ENCODE data around the gene SFTPB.

Gene SFTPB

DNA sequence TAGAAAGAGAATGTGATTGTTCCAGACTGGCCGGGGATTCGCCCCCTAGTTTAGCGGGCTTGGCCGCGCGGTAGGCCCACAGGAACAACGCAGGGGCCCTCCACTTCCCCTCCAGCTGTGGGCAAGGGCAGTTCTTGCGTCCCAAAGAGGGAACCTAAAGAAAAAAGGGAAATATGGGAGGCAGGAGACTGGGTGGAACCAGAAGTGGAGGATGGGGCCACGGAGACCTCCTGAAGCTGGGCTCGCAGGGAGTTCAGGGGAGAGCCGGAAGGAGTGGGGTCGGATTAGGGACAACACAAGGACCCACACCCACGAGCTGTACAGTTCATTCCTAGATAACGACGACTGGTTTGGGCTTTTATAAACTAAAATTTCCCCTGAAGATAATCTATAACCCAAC, 44.3 kb upstream of the SFTPB start:
- POLR2A ChIA-PET, result interaction anchor here (0.5 kb wide), 1 partner anchor 72 kb away, joined by 3 read pairs; no protein-coding TSS in a partner anchor

DNA sequence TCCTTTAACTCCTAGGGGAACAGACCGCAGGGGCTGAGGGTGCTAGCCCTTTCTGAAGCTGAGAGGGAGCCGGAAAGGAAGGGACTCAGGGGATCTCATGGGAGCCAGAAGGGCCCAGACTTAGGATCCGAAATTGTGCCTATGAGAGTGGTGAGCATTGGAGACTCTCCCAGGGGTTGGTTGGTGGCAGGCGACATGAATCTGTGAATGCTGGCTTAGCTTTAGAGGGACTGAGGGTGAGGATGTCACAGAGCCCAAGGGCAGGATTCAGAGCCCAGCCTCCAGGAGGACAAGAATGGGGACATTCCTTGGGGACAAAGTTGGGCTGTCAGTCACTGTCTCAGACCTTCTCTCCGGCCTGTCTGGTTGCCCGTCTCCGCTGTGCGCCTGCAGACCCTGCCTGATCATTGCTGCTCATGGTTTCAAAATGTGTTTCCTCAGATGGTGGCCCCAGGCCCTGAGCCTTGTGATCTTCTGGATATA, 43.6 kb upstream of the SFTPB start:
- ChIA-PET POLR2A (no interaction called here), CTCF (interaction anchor here (2.0 to 2.8 kb wide), 2 partner anchors 9 to 18 kb away, joined by 4 to 15 read pairs; no protein-coding TSS in a partner anchor)
- TF ChIP-seq FEZF1 (tag by site-specific recombination; IDR thresholded peaks at IDR 0.05), result no peak
- TF ChIP-seq ZNF404 (tag by site-specific recombination; IDR thresholded peaks at IDR 0.05), result no peak
- TF ChIP-seq, protein P1, sequence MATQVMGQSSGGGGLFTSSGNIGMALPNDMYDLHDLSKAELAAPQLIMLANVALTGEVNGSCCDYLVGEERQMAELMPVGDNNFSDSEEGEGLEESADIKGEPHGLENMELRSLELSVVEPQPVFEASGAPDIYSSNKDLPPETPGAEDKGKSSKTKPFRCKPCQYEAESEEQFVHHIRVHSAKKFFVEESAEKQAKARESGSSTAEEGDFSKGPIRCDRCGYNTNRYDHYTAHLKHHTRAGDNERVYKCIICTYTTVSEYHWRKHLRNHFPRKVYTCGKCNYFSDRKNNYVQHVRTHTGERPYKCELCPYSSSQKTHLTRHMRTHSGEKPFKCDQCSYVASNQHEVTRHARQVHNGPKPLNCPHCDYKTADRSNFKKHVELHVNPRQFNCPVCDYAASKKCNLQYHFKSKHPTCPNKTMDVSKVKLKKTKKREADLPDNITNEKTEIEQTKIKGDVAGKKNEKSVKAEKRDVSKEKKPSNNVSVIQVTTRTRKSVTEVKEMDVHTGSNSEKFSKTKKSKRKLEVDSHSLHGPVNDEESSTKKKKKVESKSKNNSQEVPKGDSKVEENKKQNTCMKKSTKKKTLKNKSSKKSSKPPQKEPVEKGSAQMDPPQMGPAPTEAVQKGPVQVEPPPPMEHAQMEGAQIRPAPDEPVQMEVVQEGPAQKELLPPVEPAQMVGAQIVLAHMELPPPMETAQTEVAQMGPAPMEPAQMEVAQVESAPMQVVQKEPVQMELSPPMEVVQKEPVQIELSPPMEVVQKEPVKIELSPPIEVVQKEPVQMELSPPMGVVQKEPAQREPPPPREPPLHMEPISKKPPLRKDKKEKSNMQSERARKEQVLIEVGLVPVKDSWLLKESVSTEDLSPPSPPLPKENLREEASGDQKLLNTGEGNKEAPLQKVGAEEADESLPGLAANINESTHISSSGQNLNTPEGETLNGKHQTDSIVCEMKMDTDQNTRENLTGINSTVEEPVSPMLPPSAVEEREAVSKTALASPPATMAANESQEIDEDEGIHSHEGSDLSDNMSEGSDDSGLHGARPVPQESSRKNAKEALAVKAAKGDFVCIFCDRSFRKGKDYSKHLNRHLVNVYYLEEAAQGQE (tag by site-specific recombination; IDR thresholded peaks at IDR 0.05), result no peak
- no peak for TF ChIP-seq ZNF707 (tag by site-specific recombination; IDR thresholded peaks at IDR 0.05)
- no peak for TF ChIP-seq ZNF426 (tag by site-specific recombination; IDR thresholded peaks at IDR 0.05)
- no peak for TF ChIP-seq ZNF221 (tag by site-specific recombination; IDR thresholded peaks at IDR 0.05; ENCODE audit: borderline replicate concordance)
- no peak for TF ChIP-seq ZFP37 (tag by site-specific recombination; IDR thresholded peaks at IDR 0.05)
- no peak for TF ChIP-seq ZNF585B (tag by site-specific recombination; IDR thresholded peaks at IDR 0.05)
- TF ChIP-seq, protein P2, sequence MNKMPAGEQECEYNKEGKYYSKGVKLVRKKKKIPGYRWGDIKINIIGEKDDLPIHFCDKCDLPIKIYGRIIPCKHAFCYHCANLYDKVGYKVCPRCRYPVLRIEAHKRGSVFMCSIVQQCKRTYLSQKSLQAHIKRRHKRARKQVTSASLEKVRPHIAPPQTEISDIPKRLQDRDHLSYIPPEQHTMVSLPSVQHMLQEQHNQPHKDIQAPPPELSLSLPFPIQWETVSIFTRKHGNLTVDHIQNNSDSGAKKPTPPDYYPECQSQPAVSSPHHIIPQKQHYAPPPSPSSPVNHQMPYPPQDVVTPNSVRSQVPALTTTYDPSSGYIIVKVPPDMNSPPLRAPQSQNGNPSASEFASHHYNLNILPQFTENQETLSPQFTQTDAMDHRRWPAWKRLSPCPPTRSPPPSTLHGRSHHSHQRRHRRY (tag by site-specific recombination; IDR thresholded peaks at IDR 0.05), result no peak
- TF ChIP-seq ZNF391 (tag by site-specific recombination; IDR thresholded peaks at IDR 0.05; ENCODE audit: borderline replicate concordance, low read depth), result no peak
- TF ChIP-seq, protein P3, sequence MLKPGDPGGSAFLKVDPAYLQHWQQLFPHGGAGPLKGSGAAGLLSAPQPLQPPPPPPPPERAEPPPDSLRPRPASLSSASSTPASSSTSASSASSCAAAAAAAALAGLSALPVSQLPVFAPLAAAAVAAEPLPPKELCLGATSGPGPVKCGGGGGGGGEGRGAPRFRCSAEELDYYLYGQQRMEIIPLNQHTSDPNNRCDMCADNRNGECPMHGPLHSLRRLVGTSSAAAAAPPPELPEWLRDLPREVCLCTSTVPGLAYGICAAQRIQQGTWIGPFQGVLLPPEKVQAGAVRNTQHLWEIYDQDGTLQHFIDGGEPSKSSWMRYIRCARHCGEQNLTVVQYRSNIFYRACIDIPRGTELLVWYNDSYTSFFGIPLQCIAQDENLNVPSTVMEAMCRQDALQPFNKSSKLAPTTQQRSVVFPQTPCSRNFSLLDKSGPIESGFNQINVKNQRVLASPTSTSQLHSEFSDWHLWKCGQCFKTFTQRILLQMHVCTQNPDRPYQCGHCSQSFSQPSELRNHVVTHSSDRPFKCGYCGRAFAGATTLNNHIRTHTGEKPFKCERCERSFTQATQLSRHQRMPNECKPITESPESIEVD (tag by site-specific recombination; IDR thresholded peaks at IDR 0.05), result no peak
- no peak for TF ChIP-seq ZNF768 (tag by site-specific recombination; IDR thresholded peaks at IDR 0.05)
- Histone ChIP-seq H3K27ac (ENCODE audit: extremely low read depth, low read depth, low read length) (no peak overlapping the region), H3K9me3 (ENCODE audit: control insufficient read depth, insufficient read depth, low read depth, low read length) (no peaks in the 10 kb centered on the region), H3K36me3 (ENCODE audit: control insufficient read depth in 2 of 2, insufficient read depth in 1 of 2, low read length in 2 of 2) (no peaks in the 10 kb centered on the region), H3K4me3 (ENCODE audit: low read depth, low read length) (no peak overlapping the region), H3K4me1 (ENCODE audit: control insufficient read depth, insufficient read depth, low read length) (no peaks in the 10 kb centered on the region)

More for the DNA sequence above, 44.3 kb upstream of the SFTPB start:
- TF ChIP-seq BCL11A (tag by site-specific recombination; IDR thresholded peaks at IDR 0.05; ENCODE audit: low read depth), result no peak
- TF ChIP-seq, protein P4, sequence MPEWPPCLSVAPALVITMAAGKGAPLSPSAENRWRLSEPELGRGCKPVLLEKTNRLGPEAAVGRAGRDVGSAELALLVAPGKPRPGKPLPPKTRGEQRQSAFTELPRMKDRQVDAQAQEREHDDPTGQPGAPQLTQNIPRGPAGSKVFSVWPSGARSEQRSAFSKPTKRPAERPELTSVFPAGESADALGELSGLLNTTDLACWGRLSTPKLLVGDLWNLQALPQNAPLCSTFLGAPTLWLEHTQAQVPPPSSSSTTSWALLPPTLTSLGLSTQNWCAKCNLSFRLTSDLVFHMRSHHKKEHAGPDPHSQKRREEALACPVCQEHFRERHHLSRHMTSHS (tag by site-specific recombination; IDR thresholded peaks at IDR 0.05), result no peak
- H3K36me3 ChIP-seq (ENCODE audit: control insufficient read depth in 2 of 2, insufficient read depth in 1 of 2, low read length in 2 of 2), result no peaks in the 10 kb centered on the region
- H3K9me3 ChIP-seq (ENCODE audit: control insufficient read depth, insufficient read depth, low read depth, low read length), result no peaks in the 10 kb centered on the region
- no peak overlapping the region for H3K27ac ChIP-seq (ENCODE audit: extremely low read depth, low read depth, low read length)
- CTCF ChIA-PET, result interaction anchor here (0.9 to 2.8 kb wide), 2 partner anchors 11 to 17 kb away, joined by 3 to 15 read pairs; no protein-coding TSS in a partner anchor
- H3K4me1 ChIP-seq (ENCODE audit: control insufficient read depth, insufficient read depth, low read length), result no peaks in the 10 kb centered on the region
- H3K4me3 ChIP-seq (ENCODE audit: low read depth, low read length), result no peak overlapping the region
